HepG2 (cell line): ENCODE data around the gene GLCE. TPM values are rescaled to one million over a fixed set of nuclear protein-coding genes. Genes with fewer than 3 reads are reported as not detected.
A peak's percentile ranks its signal among the peaks of the same experiment; 100 is the strongest.

Experiments used
- CREM ChIP-seq, 2 experiments: sonication (generic) in 1 of 2; formaldehyde crosslinking in 1 of 2; IDR thresholded peaks; 2 replicates each; pipeline versions ENCODE4 v1.4.0 to v1.6.1; 2016 to 2020; ENCODE audit warnings: antibody characterized with exemption in 1 of 2, mild to moderate bottlenecking in 1 of 2, missing genetic modification reagents in 1 of 2
- GPN1 ChIP-seq: sonication (generic); formaldehyde crosslinking; IDR thresholded peaks from 2 replicates; pipeline ENCODE4 v1.5.1; 2020; ENCODE audit warnings: missing genetic modification reagents, borderline replicate concordance
- KDM5A ChIP-seq: fragments of 200-600 bp; sonication (generic); IDR thresholded peaks from 2 replicates; pipeline ENCODE4 v1.7.0; 2018; ENCODE audit warnings: antibody characterized with exemption, mild to moderate bottlenecking, low read length, borderline replicate concordance
- NAIF1 ChIP-seq: sonication (generic); formaldehyde crosslinking; IDR thresholded peaks from 2 replicates; pipeline ENCODE4 v1.5.0; 2020; ENCODE audit warnings: mild to moderate bottlenecking, missing genetic modification reagents, borderline replicate concordance
- RARG ChIP-seq: sonication (generic); formaldehyde crosslinking; IDR thresholded peaks from 2 replicates; pipeline ENCODE4 v1.4.0; 2020; ENCODE audit warnings: low read depth, mild to moderate bottlenecking, missing genetic modification reagents
- ZBTB8A ChIP-seq: sonication (generic); formaldehyde crosslinking; IDR thresholded peaks from 2 replicates; pipeline ENCODE4 v1.4.0; 2020; ENCODE audit warnings: mild to moderate bottlenecking, low read depth, missing genetic modification reagents, borderline replicate concordance
- ZFAT ChIP-seq: sonication (generic); formaldehyde crosslinking; conservative IDR thresholded peaks from 2 replicates; pipeline ENCODE4 v1.8.1; 2023; ENCODE audit warnings: missing genetic modification reagents, inconsistent platforms
- ZNF143 ChIP-seq: sonication (generic); formaldehyde crosslinking; IDR thresholded peaks from 2 replicates; pipeline ENCODE4 v1.4.0; 2020; ENCODE audit warnings: missing genetic modification reagents
- ZNF557 ChIP-seq: sonication (generic); formaldehyde crosslinking; IDR thresholded peaks from 2 replicates; pipeline ENCODE4 v1.4.0; 2020; ENCODE audit warnings: missing genetic modification reagents
- ZNF615 ChIP-seq: sonication (generic); formaldehyde crosslinking; IDR thresholded peaks from 2 replicates; pipeline ENCODE4 v1.5.0; 2020; ENCODE audit warnings: mild to moderate bottlenecking, missing genetic modification reagents, borderline replicate concordance
- ZNF761 ChIP-seq: sonication (generic); formaldehyde crosslinking; conservative IDR thresholded peaks from 2 replicates; pipeline ENCODE4 v1.4.0; 2020; ENCODE audit warnings: mild to moderate bottlenecking, missing genetic modification reagents
- ZNF883 ChIP-seq: sonication (generic); formaldehyde crosslinking; IDR thresholded peaks from 2 replicates; pipeline ENCODE4 v1.5.1; 2020; ENCODE audit warnings: mild to moderate bottlenecking, missing genetic modification reagents; ENCODE audit errors: not compliant biosample characterization
- polyA plus RNA-seq, 8 experiments: library from polyadenylated mRNA; depleted of rRNA in 3 of 8; stranded (reverse) in 7 of 8; unstranded in 1 of 8; fragments of >200 nt; fragmentation: Illumina TruSeq in 4 of 8; extraction: Trizol in 4 of 8; gene quantifications; 2 replicates each; pipeline versions ENCODE4 v1.2.1 to v1.2.3, GENCODE V29; 2011 to 2016; ENCODE audit warnings: low read depth in 4 of 8, missing spikeins in 1 of 8, mixed read lengths in 1 of 8; ENCODE audit not compliant: insufficient read depth in 1 of 8
- total RNA-seq, 5 experiments: library from RNA; depleted of rRNA; stranded (reverse); fragments of >200 nt; fragmentation: Illumina TruSeq; extraction: Trizol; gene quantifications; 2 replicates each; pipeline ENCODE4 v1.2.3, GENCODE V29; 2016; ENCODE audit warnings: low read depth in 1 of 5
- TF ChIP-seq, protein P1 (sequence below): sonication (generic); formaldehyde crosslinking; IDR thresholded peaks from 2 replicates; pipeline ENCODE4 v1.8.1; 2022; ENCODE audit warnings: mild to moderate bottlenecking, missing genetic modification reagents
- TF ChIP-seq, protein P2 (sequence below): sonication (generic); formaldehyde crosslinking; IDR thresholded peaks from 2 replicates; pipeline ENCODE4 v1.8.1; 2022; ENCODE audit warnings: low read depth, mild to moderate bottlenecking, missing genetic modification reagents
- TF ChIP-seq, protein P3 (sequence below): sonication (generic); formaldehyde crosslinking; conservative IDR thresholded peaks from 2 replicates; pipeline ENCODE4 v1.4.0; 2020; ENCODE audit warnings: mild to moderate bottlenecking, missing genetic modification reagents, moderate library complexity
- TF ChIP-seq, protein P4 (sequence below): sonication (generic); formaldehyde crosslinking; IDR thresholded peaks from 2 replicates; pipeline ENCODE4 v1.4.0; 2020; ENCODE audit warnings: mild to moderate bottlenecking, low read depth, missing genetic modification reagents
- TF ChIP-seq, protein P5 (sequence below): sonication (generic); formaldehyde crosslinking; IDR thresholded peaks from 2 replicates; pipeline ENCODE4 v1.8.0; 2022; ENCODE audit warnings: mild to moderate bottlenecking, missing genetic modification reagents

GLCE gene
- total and polyA plus RNA-seq, 2 of the 13 experiments (the other 11 are each of a cell fraction or from before 2014, with no cell fraction given) = 12.9 to 23.4 TPM

DNA sequence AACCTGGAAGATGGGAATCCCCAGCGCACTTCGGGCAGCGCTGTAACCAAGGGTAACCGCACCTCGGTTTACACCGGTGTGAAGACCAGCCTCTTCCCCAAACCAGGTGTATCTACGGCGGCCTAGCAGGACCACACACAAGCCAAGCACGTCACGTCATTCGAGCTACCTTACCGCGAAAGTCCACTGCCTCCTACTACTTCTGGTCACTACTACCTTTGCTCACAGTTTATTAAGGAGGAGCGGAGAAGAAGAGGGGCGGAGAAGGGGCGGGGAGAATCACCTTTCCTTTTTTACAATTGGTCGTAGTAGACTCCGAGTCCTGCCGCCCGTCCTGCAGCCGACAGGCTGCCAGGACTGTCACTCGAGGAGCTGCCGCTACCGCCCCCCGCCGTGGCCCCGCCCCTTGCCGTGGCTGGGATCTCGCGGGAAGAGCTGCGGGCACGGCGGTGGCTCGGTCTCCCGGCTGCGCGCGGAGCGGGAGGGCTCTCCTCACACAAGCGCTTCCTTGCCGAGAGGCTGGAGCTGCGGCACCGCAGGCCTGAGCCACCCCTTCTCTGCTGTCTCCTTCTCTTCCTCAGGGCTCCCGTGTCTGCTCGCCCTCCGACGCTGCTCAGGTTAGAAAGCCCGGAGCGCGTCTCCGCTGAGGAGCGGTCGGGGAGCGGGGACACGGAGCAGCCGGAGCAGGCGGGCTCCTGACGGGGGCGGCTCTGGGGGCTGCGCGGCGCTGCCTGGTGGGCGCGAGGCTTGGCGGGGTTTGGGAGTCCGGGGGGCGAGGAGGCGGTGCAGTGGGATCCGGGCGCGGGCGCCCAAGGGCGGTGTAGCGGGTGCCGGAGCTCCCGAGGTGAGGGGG, at the start of gene GLCE (continued):
- TF ChIP-seq, protein P1, sequence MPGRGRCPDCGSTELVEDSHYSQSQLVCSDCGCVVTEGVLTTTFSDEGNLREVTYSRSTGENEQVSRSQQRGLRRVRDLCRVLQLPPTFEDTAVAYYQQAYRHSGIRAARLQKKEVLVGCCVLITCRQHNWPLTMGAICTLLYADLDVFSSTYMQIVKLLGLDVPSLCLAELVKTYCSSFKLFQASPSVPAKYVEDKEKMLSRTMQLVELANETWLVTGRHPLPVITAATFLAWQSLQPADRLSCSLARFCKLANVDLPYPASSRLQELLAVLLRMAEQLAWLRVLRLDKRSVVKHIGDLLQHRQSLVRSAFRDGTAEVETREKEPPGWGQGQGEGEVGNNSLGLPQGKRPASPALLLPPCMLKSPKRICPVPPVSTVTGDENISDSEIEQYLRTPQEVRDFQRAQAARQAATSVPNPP = no peak
- TF ChIP-seq, protein P2, sequence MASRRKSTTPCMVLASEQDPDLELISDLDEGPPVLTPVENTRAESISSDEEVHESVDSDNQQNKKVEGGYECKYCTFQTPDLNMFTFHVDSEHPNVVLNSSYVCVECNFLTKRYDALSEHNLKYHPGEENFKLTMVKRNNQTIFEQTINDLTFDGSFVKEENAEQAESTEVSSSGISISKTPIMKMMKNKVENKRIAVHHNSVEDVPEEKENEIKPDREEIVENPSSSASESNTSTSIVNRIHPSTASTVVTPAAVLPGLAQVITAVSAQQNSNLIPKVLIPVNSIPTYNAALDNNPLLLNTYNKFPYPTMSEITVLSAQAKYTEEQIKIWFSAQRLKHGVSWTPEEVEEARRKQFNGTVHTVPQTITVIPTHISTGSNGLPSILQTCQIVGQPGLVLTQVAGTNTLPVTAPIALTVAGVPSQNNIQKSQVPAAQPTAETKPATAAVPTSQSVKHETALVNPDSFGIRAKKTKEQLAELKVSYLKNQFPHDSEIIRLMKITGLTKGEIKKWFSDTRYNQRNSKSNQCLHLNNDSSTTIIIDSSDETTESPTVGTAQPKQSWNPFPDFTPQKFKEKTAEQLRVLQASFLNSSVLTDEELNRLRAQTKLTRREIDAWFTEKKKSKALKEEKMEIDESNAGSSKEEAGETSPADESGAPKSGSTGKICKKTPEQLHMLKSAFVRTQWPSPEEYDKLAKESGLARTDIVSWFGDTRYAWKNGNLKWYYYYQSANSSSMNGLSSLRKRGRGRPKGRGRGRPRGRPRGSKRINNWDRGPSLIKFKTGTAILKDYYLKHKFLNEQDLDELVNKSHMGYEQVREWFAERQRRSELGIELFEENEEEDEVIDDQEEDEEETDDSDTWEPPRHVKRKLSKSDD (CRISPR knock-in tag) = no peak
- no peak for TF ChIP-seq ZNF143 (CRISPR knock-in tag)
- TF ChIP-seq CREM (IDR thresholded peaks at IDR 0.05) = peak; percentile 61
- no peak for TF ChIP-seq CREM (CRISPR knock-in tag; IDR thresholded peaks at IDR 0.05)
- TF ChIP-seq ZFAT (CRISPR knock-in tag) = no peak
- TF ChIP-seq, protein P3, sequence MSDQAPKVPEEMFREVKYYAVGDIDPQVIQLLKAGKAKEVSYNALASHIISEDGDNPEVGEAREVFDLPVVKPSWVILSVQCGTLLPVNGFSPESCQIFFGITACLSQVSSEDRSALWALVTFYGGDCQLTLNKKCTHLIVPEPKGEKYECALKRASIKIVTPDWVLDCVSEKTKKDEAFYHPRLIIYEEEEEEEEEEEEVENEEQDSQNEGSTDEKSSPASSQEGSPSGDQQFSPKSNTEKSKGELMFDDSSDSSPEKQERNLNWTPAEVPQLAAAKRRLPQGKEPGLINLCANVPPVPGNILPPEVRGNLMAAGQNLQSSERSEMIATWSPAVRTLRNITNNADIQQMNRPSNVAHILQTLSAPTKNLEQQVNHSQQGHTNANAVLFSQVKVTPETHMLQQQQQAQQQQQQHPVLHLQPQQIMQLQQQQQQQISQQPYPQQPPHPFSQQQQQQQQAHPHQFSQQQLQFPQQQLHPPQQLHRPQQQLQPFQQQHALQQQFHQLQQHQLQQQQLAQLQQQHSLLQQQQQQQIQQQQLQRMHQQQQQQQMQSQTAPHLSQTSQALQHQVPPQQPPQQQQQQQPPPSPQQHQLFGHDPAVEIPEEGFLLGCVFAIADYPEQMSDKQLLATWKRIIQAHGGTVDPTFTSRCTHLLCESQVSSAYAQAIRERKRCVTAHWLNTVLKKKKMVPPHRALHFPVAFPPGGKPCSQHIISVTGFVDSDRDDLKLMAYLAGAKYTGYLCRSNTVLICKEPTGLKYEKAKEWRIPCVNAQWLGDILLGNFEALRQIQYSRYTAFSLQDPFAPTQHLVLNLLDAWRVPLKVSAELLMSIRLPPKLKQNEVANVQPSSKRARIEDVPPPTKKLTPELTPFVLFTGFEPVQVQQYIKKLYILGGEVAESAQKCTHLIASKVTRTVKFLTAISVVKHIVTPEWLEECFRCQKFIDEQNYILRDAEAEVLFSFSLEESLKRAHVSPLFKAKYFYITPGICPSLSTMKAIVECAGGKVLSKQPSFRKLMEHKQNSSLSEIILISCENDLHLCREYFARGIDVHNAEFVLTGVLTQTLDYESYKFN (CRISPR knock-in tag) = no peak
- no peak for TF ChIP-seq ZBTB8A (CRISPR knock-in tag)
- peak; percentile 79 for TF ChIP-seq ZNF883 (CRISPR knock-in tag)
- peak; percentile 53; the same call in 1 of the 2 replicates for TF ChIP-seq ZNF615 (CRISPR knock-in tag)
- TF ChIP-seq ZNF557 (CRISPR knock-in tag) = no peak; the same call in 1 of the 2 replicates
- TF ChIP-seq NAIF1 (CRISPR knock-in tag) = peak; percentile 81
- no peak for TF ChIP-seq ZNF761 (CRISPR knock-in tag)
- TF ChIP-seq, protein P4, sequence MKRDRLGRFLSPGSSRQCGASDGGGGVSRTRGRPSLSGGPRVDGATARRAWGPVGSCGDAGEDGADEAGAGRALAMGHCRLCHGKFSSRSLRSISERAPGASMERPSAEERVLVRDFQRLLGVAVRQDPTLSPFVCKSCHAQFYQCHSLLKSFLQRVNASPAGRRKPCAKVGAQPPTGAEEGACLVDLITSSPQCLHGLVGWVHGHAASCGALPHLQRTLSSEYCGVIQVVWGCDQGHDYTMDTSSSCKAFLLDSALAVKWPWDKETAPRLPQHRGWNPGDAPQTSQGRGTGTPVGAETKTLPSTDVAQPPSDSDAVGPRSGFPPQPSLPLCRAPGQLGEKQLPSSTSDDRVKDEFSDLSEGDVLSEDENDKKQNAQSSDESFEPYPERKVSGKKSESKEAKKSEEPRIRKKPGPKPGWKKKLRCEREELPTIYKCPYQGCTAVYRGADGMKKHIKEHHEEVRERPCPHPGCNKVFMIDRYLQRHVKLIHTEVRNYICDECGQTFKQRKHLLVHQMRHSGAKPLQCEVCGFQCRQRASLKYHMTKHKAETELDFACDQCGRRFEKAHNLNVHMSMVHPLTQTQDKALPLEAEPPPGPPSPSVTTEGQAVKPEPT (CRISPR knock-in tag) = no peak
- 0 out of 2 replicates have a peak, but pooled peaks have one; percentile 50 for TF ChIP-seq KDM5A
- TF ChIP-seq, protein P5, sequence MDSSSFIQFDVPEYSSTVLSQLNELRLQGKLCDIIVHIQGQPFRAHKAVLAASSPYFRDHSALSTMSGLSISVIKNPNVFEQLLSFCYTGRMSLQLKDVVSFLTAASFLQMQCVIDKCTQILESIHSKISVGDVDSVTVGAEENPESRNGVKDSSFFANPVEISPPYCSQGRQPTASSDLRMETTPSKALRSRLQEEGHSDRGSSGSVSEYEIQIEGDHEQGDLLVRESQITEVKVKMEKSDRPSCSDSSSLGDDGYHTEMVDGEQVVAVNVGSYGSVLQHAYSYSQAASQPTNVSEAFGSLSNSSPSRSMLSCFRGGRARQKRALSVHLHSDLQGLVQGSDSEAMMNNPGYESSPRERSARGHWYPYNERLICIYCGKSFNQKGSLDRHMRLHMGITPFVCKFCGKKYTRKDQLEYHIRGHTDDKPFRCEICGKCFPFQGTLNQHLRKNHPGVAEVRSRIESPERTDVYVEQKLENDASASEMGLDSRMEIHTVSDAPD (CRISPR knock-in tag) = no peak
- no peak for TF ChIP-seq GPN1
- TF ChIP-seq RARG = no peak
